ENCODE measurements around the gene VIL1. TPM values are rescaled to one million over a fixed set of nuclear protein-coding genes. Genes with fewer than 3 reads are reported as not detected.

VIL1 gene
- total and polyA plus RNA-seq, 9 of the 15 experiments (the other 6 are each of a cell fraction or from before 2014, with no cell fraction given): 0.51 to 2.7 (median 1.2) TPM

DNA sequence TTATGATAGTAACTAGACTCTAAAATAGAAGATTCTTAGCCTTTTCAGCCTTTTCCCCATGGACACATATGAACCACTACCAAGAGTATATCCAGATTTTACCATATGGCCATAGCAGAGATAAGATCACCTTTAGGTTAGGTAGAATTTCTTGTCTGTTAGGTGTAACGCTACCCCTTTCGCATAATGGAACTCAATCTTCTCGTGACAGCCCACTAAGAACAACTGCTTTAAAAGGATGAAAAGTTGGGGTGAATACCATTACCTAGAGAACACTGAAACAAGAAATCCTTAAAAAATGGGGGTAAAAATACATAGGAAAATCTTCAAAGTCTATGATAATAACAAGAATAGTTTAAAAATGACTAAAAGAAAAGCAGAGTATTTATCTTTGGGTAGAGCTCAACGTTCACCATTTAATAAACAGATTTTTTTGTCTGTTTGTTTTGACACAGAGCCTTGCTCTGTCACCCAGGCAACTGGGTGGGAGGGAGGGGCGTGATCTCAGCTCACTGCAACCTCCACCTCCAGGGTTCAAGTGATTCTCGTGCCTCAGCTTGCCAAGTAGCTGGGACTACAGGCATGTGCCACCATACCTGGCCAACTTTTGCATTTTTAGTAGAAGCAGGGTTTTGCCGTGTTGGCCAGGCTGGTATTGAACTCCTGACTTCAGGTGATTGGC is 67.2 kb downstream of the VIL1 start:
- Histone ChIP-seq H3K9ac (ENCODE audit: insufficient read depth in 1 of 2, low read depth in 2 of 2, low read length in 2 of 2) (no peak overlapping the region), H3K4me3 (no peak overlapping the region), H3K4me1 (replicated peaks in 1 of 2; ENCODE audit: control insufficient read depth in 2 of 2, insufficient read depth in 2 of 2, low read length in 2 of 2) (no peaks in the 10 kb centered on the region), H3K4me2 (ENCODE audit: insufficient read depth, low read length) (no peak overlapping the region), H3K36me3 (ENCODE audit: control insufficient read depth, insufficient read depth, low read length) (peaks cover 56% of the 10 kb centered on the region), H3K79me2 (ENCODE audit: control insufficient read depth, insufficient read depth, low read length) (no peaks in the 10 kb centered on the region), H3K9me1 (ENCODE audit: control insufficient read depth, insufficient read depth, low read length) (no peaks in the 10 kb centered on the region), H3K27ac (ENCODE audit: extremely low read depth, low read depth, low read length) (no peak overlapping the region), H3K27me3 (ENCODE audit: control insufficient read depth in 2 of 2, insufficient read depth in 2 of 2, low read length in 2 of 2) (no peaks in the 10 kb centered on the region), H4K20me1 (replicated peaks; ENCODE audit: control insufficient read depth, insufficient read depth, low read length) (no peaks in the 10 kb centered on the region), H3K9me3 (replicated peaks; ENCODE audit: control insufficient read depth, insufficient read depth, low read depth, low read length) (no peaks in the 10 kb centered on the region), H2AFZ (ENCODE audit: low read depth, low read length) (no peak overlapping the region)
- POLR2A ChIA-PET: no interaction called here
- intact Hi-C loops (cut with micrococcal nuclease) (no loop called here), in situ Hi-C loops (cut with MboI) (no loop called here)
- no peak for FAIRE-seq
- no TSS peak for BruUV-seq (replicated peaks)
- no peak for ATAC-seq
- 88% methylated on average over 6 of the region's 7 CpGs for WGBS (ENCODE audit: insufficient coverage, low coverage, missing lambda C conversion rate)
- DNase-seq (ENCODE audit: extremely low read depth in 1 of 4, low spot score in 3 of 4): no peak
- TF ChIP-seq ZNF23 (CRISPR knock-in tag; IDR thresholded peaks at IDR 0.05) (no peak), BCL6 (CRISPR knock-in tag; IDR thresholded peaks at IDR 0.05) (no peak), TCF7 (IDR thresholded peaks at IDR 0.05; ENCODE audit: borderline replicate concordance) (no peak), E2F1 (CRISPR knock-in tag; IDR thresholded peaks at IDR 0.05) (no peak), FOXO4 (CRISPR knock-in tag; IDR thresholded peaks at IDR 0.05) (no peak), SPI1 (IDR thresholded peaks at IDR 0.05; ENCODE audit: borderline replicate concordance, low read depth, low read length) (no peak), SAFB (IDR thresholded peaks at IDR 0.05; ENCODE audit: borderline replicate concordance, low read depth, low read length) (no peak), ARHGAP35 (IDR thresholded peaks at IDR 0.05; ENCODE audit: partially characterized antibody) (no peak), TCFL5 (CRISPR knock-in tag; conservative IDR thresholded peaks at IDR 0.05) (no peak), MBD1 (CRISPR knock-in tag; IDR thresholded peaks at IDR 0.05) (no peak), MAFF (IDR thresholded peaks at IDR 0.05; ENCODE audit: low read length) (no peak)
- TF ChIP-seq, protein P1, sequence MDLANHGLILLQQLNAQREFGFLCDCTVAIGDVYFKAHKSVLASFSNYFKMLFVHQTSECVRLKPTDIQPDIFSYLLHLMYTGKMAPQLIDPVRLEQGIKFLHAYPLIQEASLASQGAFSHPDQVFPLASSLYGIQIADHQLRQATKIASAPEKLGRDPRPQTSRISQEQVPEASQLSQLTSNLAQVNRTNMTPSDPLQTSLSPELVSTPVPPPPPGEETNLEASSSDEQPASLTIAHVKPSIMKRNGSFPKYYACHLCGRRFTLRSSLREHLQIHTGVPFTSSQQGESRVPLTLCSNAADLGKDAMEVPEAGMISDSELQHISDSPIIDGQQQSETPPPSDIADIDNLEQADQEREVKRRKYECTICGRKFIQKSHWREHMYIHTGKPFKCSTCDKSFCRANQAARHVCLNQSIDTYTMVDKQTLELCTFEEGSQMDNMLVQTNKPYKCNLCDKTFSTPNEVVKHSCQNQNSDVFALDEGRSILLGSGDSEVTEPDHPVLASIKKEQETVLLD (IDR thresholded peaks at IDR 0.05): no peak
- CTCF ChIA-PET (ENCODE audit: low intra/inter-chr PET ratio): no interaction called here

All from K562 (cell line).